Liver (tissue), 3 donors: ENCODE results near the gene COL24A1.

Source experiments
- EGR1 ChIP-seq, 2 donors: IDR thresholded peaks; 2 replicates each; pipeline ENCODE4 v1.6.1; 2016 to 2018; ENCODE audit warnings: antibody characterized with exemption in 2 of 2, low read depth in 2 of 2
- FOXA1 ChIP-seq: IDR thresholded peaks from 2 replicates; pipeline ENCODE4 v1.6.1; 2016; ENCODE audit warnings: antibody characterized with exemption
- HNF4G ChIP-seq: IDR thresholded peaks from 2 replicates; pipeline ENCODE4 v1.6.1; 2016; ENCODE audit warnings: antibody characterized with exemption
- JUND ChIP-seq, 2 donors: IDR thresholded peaks; 2 replicates each; pipeline ENCODE4 v1.6.1; 2016; ENCODE audit warnings: antibody characterized with exemption in 2 of 2
- NR2F2 ChIP-seq: IDR thresholded peaks from 2 replicates; pipeline ENCODE4 v1.6.1; 2016; ENCODE audit warnings: antibody characterized with exemption
- RAD21 ChIP-seq, 2 donors: IDR thresholded peaks; 2 replicates each; pipeline ENCODE4 v1.6.1; 2016; ENCODE audit warnings: antibody characterized with exemption in 2 of 2, mild to moderate bottlenecking in 2 of 2
- SP1 ChIP-seq: IDR thresholded peaks from 2 replicates; pipeline ENCODE4 v1.6.1; 2018; ENCODE audit warnings: antibody characterized with exemption, mild to moderate bottlenecking
- TF ChIP-seq, protein P1 (sequence below): IDR thresholded peaks from 2 replicates; pipeline ENCODE4 v1.6.1; 2016; ENCODE audit warnings: antibody characterized with exemption
- TF ChIP-seq, protein P2 (sequence below): fragments of 150-350 bp; IDR thresholded peaks from 2 replicates; pipeline ENCODE4 v1.5.1; 2017; ENCODE audit warnings: improper control_type of control experiment, low read depth, low read length; ENCODE audit not compliant: missing input control
- TF ChIP-seq, protein P3 (sequence below): IDR thresholded peaks from 2 replicates; pipeline ENCODE4 v1.6.1; 2016; ENCODE audit warnings: antibody characterized with exemption
- TF ChIP-seq, protein P4 (sequence below): IDR thresholded peaks from 2 replicates; pipeline ENCODE4 v1.6.1; 2016; ENCODE audit warnings: antibody characterized with exemption, mild to moderate bottlenecking
- donor health status: healthy.
- donor health status: healthy.

DNA sequence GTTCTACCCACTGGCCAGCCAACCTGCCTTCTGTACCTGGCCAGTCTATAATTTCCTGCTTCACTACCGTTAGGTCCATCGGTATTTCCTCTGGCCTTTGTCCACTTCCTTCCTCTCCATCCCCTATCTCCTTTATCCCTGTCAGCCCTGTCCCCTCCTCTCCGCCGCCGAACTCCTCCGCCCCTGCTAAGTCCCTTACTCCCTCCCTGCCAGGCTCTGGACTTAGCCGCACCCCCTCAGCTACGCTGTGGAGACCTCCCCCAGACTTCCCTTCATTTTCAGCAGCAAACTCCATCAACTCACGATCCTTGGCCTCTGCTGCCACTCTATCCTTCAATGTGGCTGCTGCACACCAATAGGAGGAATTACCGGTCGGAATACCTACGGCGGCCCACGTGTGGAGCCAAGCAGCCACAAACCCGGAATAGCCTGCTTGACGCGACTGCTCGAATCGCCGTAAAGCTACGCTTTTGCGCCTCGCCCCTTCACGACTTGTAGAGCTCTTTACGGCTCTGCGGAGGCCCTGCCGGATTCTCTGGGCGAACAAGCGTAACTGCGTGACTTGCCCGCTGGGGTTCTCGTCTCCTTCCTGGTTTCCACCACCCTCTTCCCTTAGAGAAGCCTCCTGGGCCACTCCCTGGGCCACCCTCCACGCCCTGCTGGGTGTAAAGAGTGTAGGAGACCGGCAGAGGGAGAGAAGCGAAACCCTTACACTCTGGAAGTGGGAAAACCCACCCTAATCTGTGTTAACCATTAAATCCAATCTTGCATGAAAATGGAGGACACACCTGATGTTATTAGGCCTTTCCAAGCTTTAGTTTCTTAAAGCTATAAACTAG lies 448.4 kb downstream of the COL24A1 start, which contains the start of gene ZNHIT6:
- TF ChIP-seq FOXA1 (no peak), RAD21 (IDR thresholded peaks at IDR 0.05) (peak in 1 of 2 donors; percentile 40), HNF4G (no peak), NR2F2 (no peak), EGR1 (IDR thresholded peaks at IDR 0.05; ENCODE audit: low read depth in 2 of 2) (peak in 1 of 2 donors; percentile 78), SP1 (peak; percentile 47), JUND (IDR thresholded peaks at IDR 0.05) (no peak)
- TF ChIP-seq, protein P1, sequence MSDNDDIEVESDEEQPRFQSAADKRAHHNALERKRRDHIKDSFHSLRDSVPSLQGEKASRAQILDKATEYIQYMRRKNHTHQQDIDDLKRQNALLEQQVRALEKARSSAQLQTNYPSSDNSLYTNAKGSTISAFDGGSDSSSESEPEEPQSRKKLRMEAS: peak; percentile 97
- TF ChIP-seq, protein P2, sequence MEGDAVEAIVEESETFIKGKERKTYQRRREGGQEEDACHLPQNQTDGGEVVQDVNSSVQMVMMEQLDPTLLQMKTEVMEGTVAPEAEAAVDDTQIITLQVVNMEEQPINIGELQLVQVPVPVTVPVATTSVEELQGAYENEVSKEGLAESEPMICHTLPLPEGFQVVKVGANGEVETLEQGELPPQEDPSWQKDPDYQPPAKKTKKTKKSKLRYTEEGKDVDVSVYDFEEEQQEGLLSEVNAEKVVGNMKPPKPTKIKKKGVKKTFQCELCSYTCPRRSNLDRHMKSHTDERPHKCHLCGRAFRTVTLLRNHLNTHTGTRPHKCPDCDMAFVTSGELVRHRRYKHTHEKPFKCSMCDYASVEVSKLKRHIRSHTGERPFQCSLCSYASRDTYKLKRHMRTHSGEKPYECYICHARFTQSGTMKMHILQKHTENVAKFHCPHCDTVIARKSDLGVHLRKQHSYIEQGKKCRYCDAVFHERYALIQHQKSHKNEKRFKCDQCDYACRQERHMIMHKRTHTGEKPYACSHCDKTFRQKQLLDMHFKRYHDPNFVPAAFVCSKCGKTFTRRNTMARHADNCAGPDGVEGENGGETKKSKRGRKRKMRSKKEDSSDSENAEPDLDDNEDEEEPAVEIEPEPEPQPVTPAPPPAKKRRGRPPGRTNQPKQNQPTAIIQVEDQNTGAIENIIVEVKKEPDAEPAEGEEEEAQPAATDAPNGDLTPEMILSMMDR: peak; percentile 31
- TF ChIP-seq, protein P3, sequence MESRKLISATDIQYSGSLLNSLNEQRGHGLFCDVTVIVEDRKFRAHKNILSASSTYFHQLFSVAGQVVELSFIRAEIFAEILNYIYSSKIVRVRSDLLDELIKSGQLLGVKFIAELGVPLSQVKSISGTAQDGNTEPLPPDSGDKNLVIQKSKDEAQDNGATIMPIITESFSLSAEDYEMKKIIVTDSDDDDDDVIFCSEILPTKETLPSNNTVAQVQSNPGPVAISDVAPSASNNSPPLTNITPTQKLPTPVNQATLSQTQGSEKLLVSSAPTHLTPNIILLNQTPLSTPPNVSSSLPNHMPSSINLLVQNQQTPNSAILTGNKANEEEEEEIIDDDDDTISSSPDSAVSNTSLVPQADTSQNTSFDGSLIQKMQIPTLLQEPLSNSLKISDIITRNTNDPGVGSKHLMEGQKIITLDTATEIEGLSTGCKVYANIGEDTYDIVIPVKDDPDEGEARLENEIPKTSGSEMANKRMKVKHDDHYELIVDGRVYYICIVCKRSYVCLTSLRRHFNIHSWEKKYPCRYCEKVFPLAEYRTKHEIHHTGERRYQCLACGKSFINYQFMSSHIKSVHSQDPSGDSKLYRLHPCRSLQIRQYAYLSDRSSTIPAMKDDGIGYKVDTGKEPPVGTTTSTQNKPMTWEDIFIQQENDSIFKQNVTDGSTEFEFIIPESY: peak; percentile 93
- TF ChIP-seq, protein P4, sequence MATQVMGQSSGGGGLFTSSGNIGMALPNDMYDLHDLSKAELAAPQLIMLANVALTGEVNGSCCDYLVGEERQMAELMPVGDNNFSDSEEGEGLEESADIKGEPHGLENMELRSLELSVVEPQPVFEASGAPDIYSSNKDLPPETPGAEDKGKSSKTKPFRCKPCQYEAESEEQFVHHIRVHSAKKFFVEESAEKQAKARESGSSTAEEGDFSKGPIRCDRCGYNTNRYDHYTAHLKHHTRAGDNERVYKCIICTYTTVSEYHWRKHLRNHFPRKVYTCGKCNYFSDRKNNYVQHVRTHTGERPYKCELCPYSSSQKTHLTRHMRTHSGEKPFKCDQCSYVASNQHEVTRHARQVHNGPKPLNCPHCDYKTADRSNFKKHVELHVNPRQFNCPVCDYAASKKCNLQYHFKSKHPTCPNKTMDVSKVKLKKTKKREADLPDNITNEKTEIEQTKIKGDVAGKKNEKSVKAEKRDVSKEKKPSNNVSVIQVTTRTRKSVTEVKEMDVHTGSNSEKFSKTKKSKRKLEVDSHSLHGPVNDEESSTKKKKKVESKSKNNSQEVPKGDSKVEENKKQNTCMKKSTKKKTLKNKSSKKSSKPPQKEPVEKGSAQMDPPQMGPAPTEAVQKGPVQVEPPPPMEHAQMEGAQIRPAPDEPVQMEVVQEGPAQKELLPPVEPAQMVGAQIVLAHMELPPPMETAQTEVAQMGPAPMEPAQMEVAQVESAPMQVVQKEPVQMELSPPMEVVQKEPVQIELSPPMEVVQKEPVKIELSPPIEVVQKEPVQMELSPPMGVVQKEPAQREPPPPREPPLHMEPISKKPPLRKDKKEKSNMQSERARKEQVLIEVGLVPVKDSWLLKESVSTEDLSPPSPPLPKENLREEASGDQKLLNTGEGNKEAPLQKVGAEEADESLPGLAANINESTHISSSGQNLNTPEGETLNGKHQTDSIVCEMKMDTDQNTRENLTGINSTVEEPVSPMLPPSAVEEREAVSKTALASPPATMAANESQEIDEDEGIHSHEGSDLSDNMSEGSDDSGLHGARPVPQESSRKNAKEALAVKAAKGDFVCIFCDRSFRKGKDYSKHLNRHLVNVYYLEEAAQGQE: peak; percentile 35
